Occipital lobe (tissue), 3 donors: Measurements from ENCODE around the gene ZMYND11. TPM values are rescaled to one million over a fixed set of nuclear protein-coding genes. Genes with fewer than 3 reads are reported as not detected.
"Not testable (repeated sequence)": the region's sequence is repeated elsewhere in the genome, so short reads cannot be mapped to it uniquely, and the experiment has no call there.

ENCODE experiments used
- DNase-seq: peaks from one replicate; lab custom pipeline; 2025; lab: John Stamatoyannopoulos, UW
- small RNA-seq: library from RNA; depleted of rRNA; stranded (forward); fragments of <200 nt; gene quantifications from one replicate; pipeline ENCODE3, GENCODE V24; 2014
- total RNA-seq: library from RNA; depleted of rRNA; stranded (reverse); fragments of >200 nt; gene quantifications from one replicate; pipeline ENCODE4 v1.2.3, GENCODE V29; 2014

The ZMYND11 gene
- total RNA-seq, 1 donor from 2014 or later = 166 TPM

GRCh38 chr10:282294-283139, 147.3 kb downstream of the ZMYND11 start:
- no peak for DNase-seq

- DNase-seq = no peak
Observed at GRCh38 chr10:283140-283479, 147.9 kb downstream of the ZMYND11 start.

DNA sequence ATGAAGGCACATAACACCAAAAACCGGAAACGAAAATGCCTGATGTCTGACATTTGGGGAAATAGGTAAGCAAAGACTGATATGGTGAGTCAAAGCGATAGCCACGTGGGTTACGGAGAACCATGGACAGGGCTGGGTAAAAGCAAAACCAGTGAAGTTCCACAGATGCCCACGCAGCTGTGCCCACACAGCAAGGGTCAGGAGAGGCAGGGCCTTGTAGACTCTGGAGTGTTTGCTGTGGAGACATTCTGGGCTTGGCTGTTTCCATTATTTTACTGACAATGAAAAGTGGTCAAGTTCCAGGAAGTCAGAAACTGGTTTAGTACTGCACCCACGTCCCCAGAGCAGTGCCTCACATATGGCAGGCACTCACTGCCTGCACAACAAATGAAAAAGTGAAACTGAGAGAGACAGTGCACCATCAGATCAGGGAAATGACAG, 148.7 kb downstream of the ZMYND11 start:
- DNase-seq = no peak

GRCh38 chr10:285216-285615, 150.0 kb downstream of the ZMYND11 start:
- no peak for DNase-seq

- DNase-seq = no peak
Observed at GRCh38 chr10:287026-287709, 151.9 kb downstream of the ZMYND11 start.

DNA sequence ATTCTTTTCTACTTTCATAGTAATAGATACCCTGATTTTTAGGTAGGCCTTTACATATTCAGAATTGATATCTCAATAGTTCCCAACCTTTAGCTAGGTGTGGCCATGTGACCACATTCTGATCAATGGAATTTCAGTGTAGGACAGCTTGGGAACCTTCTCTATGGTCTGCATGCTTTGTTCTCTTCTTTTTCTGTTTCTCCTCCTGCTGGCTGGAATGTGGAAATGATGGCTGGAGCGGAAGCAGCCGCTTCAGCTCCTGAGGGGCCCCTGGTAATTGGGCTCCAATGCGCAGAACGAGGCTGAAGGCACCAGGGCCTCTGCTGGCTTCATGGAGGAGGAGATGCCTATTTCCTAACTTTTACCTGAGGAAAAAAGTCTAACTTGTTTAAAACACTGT, 152.6 kb downstream of the ZMYND11 start:
- DNase-seq = no peak

DNA sequence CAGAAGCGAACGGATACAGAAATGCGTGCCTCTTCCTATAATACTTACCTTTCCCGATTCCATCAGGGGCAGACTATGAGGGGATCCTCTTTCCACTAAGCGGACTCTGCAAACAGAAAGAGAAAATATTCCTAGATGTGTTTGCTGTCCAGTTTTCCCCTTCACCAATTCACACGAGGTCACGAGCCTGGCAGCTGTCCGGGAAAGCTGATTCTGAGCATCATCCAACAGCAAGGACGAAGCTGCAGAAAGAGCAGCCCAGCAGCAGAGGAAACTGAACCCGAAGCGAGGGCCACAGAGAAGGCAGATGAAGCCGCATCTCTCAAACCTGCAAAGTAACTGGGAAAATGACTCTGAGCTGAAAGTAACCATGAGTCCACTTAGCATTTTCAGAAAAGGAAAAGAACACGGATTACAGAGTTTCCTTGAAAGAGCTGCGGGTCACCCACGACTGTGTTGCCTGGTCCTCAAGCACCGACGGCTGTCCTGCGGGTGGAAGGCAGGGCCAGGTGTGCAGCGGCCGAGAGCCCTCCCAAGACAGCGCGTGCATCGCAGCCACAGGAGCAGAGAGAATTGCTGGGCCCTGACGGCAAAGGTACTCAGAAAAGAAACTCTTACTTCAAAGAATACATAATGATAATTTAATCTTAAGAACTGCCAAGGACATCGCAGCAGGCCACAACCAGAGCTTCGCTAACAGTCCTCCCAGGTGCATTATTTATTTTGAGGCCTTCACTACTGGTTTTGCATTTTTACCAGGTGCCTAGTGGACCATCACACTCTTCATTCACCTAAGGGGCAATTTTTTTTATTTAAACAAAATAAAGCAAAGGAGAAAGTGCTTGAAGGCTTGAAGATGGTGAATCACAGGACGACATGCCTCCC, 153.3 kb downstream of the ZMYND11 start:
- no peak for DNase-seq

DNA sequence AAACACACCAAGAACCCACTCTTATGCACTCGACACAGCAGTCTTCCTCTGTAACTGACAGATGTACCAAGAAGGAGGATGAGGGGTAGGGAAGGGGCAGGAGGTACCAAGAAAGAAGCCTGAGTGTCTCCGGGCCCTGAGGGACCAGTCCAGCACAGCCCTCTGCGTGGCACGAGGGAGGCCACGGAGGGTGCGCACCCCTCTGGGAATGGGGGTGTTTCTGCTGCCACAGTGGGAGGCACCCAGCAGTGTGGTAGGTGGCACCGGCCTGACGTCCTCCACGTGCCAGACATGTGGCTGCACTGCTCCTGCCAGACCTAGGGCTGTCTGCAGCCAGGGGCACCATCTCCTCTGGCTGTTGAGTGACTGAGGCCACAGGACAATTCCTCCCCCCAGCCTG, 154.3 kb downstream of the ZMYND11 start:
- DNase-seq = no peak

GRCh38 chr10:290026-290725, 154.9 kb downstream of the ZMYND11 start:
- DNase-seq = no peak

DNA sequence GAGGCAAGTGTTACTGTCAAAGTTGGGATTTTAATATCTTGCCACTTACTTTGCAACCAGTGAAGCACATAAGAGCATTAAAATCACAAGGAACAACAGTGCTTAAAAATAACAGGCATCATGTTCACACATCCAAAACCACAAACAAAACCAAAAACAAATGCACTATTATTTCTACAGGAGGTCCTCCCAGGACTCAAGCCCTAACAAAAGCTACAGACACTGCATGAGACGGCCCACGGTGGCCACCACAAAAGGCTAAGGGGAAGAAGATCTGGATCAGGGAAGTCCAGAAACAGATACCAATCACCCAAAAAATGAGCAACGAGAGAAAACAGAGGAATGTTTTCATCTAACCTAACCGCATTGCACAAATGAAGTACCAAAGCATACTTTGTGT, 158.4 kb downstream of the ZMYND11 start:
- DNase-seq = no peak

DNA sequence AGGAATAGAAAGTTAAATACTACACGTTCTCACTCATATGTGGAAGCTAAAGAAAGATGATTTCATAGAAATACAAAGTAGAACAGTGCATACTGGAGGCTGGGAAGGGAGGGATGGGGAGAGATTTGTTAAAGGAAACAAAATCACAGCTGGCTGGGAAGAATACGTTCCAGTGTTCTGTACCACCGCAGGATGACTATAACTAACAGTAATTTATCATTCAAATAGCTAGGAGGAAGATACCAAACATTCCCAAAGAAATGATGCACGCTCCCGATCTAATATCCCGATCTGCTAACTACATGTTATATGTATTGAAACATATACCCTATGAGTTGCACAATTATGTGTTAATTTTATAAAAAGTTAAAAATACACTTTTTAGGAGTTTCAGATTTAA, 162.3 kb downstream of the ZMYND11 start:
- no peak for DNase-seq

GRCh38 chr10:298033-298432, 162.8 kb downstream of the ZMYND11 start:
- DNase-seq = no peak

- no peak for DNase-seq
Observed at GRCh38 chr10:299512-299911, 164.3 kb downstream of the ZMYND11 start.

DNA sequence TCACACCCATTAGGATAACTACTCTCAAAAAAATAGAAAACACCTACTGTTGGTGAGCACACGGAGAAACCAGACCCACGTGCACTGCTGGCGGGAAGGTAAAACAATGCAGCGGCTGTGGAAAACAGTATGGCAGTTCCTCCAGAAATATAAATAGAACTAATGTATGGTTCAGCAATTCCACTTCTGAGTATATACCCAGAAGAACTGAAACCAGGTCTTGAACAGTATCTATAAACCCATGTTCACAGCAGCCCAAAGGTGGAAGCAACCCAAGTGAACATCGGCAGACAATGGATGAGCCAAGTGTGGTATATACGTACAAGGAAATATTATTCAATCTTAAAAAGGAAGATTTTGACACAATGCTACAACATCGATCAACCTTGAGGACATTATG, 164.7 kb downstream of the ZMYND11 start:
- no peak for DNase-seq

GRCh38 chr10:300580-300979, 165.3 kb downstream of the ZMYND11 start:
- DNase-seq = not testable (repeated sequence)

GRCh38 chr10:301536-301935, 166.3 kb downstream of the ZMYND11 start:
- no peak for DNase-seq

Small RNA genes lying within 50 kb of the gene (small RNA-seq; reads per million reads assigned to genes)
- gene RNA5SP297 (not detected), gene RNA5SP298 (0.12 reads per million)

Other genes starting within 250 kb of the ZMYND11 start
- gene TUBB8, start 86.2 kb upstream of the ZMYND11 start, total RNA-seq = not detected